Right atrium auricular region (tissue), 2 donors: Measurements from ENCODE around the gene KAT6B. TPM values are rescaled to one million over a fixed set of nuclear protein-coding genes. Genes with fewer than 3 reads are reported as not detected.

ENCODE experiments used
- DNase-seq: peaks from one replicate; pipeline ENCODE4 v3.0.0-alpha.2; 2019; ENCODE audit warnings: low spot score
- H3K27ac ChIP-seq, 2 donors: fragments of 200-600 bp; sonication (generic); 1 replicate in 1 of 2; 2 replicates in 1 of 2; pipeline ENCODE4 v1.5.1; 2016 to 2019
- H3K27me3 ChIP-seq, 2 donors: fragments of 200-600 bp; sonication (generic); one replicate each; pipeline versions ENCODE4 v1.5.1 to v1.6.0; 2017 to 2019
- H3K36me3 ChIP-seq: fragments of 200-600 bp; sonication (generic); one replicate; pipeline ENCODE4 v1.5.1; 2016
- H3K4me1 ChIP-seq, 2 donors: fragments of 200-600 bp; sonication (generic); one replicate each; pipeline versions ENCODE4 v1.5.1 to v1.6.0; 2017 to 2019
- H3K4me3 ChIP-seq, 2 donors: fragments of 200-600 bp; sonication (generic); 1 replicate in 1 of 2; 2 replicates in 1 of 2; pipeline ENCODE4 v1.5.1; 2017 to 2019; ENCODE audit warnings: mild to moderate bottlenecking in 1 of 2, moderate library complexity in 1 of 2
- H3K9me3 ChIP-seq, 2 donors: fragments of 200-600 bp; sonication (generic); one replicate each; pipeline ENCODE4 v1.5.1; 2019
- CTCF ChIP-seq, 2 donors: fragments of 200-600 bp; sonication (generic); IDR thresholded peaks; one replicate each; pipeline ENCODE4 v1.5.1; 2019; ENCODE audit warnings: antibody characterized with exemption in 2 of 2
- total RNA-seq, 2 donors: library from RNA; depleted of rRNA; stranded (reverse); fragments of >200 nt; gene quantifications; one replicate each; pipeline ENCODE4 v1.1.0, GENCODE V29; 2016

The KAT6B gene
- total RNA-seq, 2 donors from 2014 or later = 42.7 to 43.5 TPM

- peaks cover 0 to 24% of the 10 kb centered on the region in 2 donors for H3K4me1 ChIP-seq
- TF ChIP-seq CTCF (IDR thresholded peaks at IDR 0.05) = no peak
- H3K36me3 ChIP-seq = no peaks in the 10 kb centered on the region
- DNase-seq = no peak
- H3K9me3 ChIP-seq = no peaks in the 10 kb centered on the region
- no peaks in the 10 kb centered on the region for H3K27me3 ChIP-seq
- no peak overlapping the region for H3K27ac ChIP-seq
- no peak overlapping the region for H3K4me3 ChIP-seq
Observed at GRCh38 chr10:74862625-74863024, 36.2 kb downstream of the KAT6B start.

GRCh38 chr10:74863551-74863950 is 37.2 kb downstream of the KAT6B start:
- H3K36me3 ChIP-seq = no peaks in the 10 kb centered on the region
- no peak for TF ChIP-seq CTCF (IDR thresholded peaks at IDR 0.05)
- no peak overlapping the region for H3K27ac ChIP-seq
- H3K9me3 ChIP-seq = no peaks in the 10 kb centered on the region
- no peak overlapping the region for H3K4me3 ChIP-seq
- peaks cover 0 to 27% of the 10 kb centered on the region in 2 donors for H3K4me1 ChIP-seq
- H3K27me3 ChIP-seq = no peaks in the 10 kb centered on the region
- DNase-seq = no peak

GRCh38 chr10:74867351-74867750 is 41.0 kb downstream of the KAT6B start:
- Histone ChIP-seq H3K4me3 (no peak overlapping the region), H3K9me3 (no peaks in the 10 kb centered on the region), H3K36me3 (no peaks in the 10 kb centered on the region), H3K27me3 (no peaks in the 10 kb centered on the region), H3K4me1 (peaks cover 0 to 21% of the 10 kb centered on the region in 2 donors), H3K27ac (no peak overlapping the region)
- no peak for TF ChIP-seq CTCF (IDR thresholded peaks at IDR 0.05)
- DNase-seq = no peak

GRCh38 chr10:74868392-74868977 is 42.1 kb downstream of the KAT6B start:
- Histone ChIP-seq H3K9me3 (no peaks in the 10 kb centered on the region), H3K4me3 (no peak overlapping the region), H3K36me3 (no peaks in the 10 kb centered on the region), H3K27ac (no peak overlapping the region), H3K4me1 (peaks cover 0 to 17% of the 10 kb centered on the region in 2 donors), H3K27me3 (no peaks in the 10 kb centered on the region)
- TF ChIP-seq CTCF (IDR thresholded peaks at IDR 0.05) = no peak
- DNase-seq = no peak

- Histone ChIP-seq H3K4me1 (peaks cover 0 to 20% of the 10 kb centered on the region in 2 donors), H3K4me3 (no peak overlapping the region), H3K27me3 (no peaks in the 10 kb centered on the region), H3K27ac (no peak overlapping the region), H3K9me3 (no peaks in the 10 kb centered on the region), H3K36me3 (no peaks in the 10 kb centered on the region)
- TF ChIP-seq CTCF (IDR thresholded peaks at IDR 0.05) = no peak
- no peak for DNase-seq
Observed at GRCh38 chr10:74869635-74870034, 43.2 kb downstream of the KAT6B start.

GRCh38 chr10:74870191-74870590 is 43.8 kb downstream of the KAT6B start:
- DNase-seq = no peak
- Histone ChIP-seq H3K9me3 (no peaks in the 10 kb centered on the region), H3K27ac (no peak overlapping the region), H3K4me3 (no peak overlapping the region), H3K4me1 (peaks cover 0 to 20% of the 10 kb centered on the region in 2 donors), H3K36me3 (no peaks in the 10 kb centered on the region), H3K27me3 (no peaks in the 10 kb centered on the region)
- TF ChIP-seq CTCF (IDR thresholded peaks at IDR 0.05) = no peak
